Keratinocyte (primary cell): ENCODE results near the gene LTC4S. TPM values are rescaled to one million over a fixed set of nuclear protein-coding genes. Genes with fewer than 3 reads are reported as not detected.

Experiments
- DNase-seq: peaks from one replicate; pipeline ENCODE4 v3.0.0-alpha.2; 2011; ENCODE audit warnings: low read depth, missing footprints, low spot score
- FAIRE-seq: peaks from 2 replicates; lab custom pipeline; 2011; peaks lifted over from hg19 to GRCh38; lab: Jason Lieb, UNC
- H2AFZ ChIP-seq: 2 replicates; pipeline ENCODE4 v1.6.0; 2012; ENCODE audit warnings: low read length, control low read depth, inconsistent platforms; ENCODE audit not compliant: control insufficient read depth
- H3K27ac ChIP-seq: 2 replicates; pipeline ENCODE4 v1.5.1; 2011; ENCODE audit warnings: low read length; ENCODE audit not compliant: control insufficient read depth, insufficient read depth
- H3K27me3 ChIP-seq: 3 replicates; pipeline ENCODE4 v1.6.0; 2011; ENCODE audit warnings: low read length; ENCODE audit not compliant: control insufficient read depth, insufficient read depth; ENCODE audit errors: extremely low read depth
- H3K36me3 ChIP-seq, 2 experiments: 2 replicates in 1 of 2; 3 replicates in 1 of 2; pipeline ENCODE4 v1.5.1; 2011; ENCODE audit warnings: low read length in 2 of 2, mild to moderate bottlenecking in 1 of 2; ENCODE audit not compliant: control insufficient read depth in 2 of 2, insufficient read depth in 2 of 2; ENCODE audit errors: extremely low read depth in 1 of 2
- H3K4me1 ChIP-seq: 3 replicates; pipeline ENCODE4 v1.5.1; 2011; ENCODE audit warnings: low read length; ENCODE audit not compliant: control insufficient read depth, insufficient read depth; ENCODE audit errors: extremely low read depth
- H3K4me2 ChIP-seq: 3 replicates; pipeline ENCODE4 v1.6.0; 2011; ENCODE audit warnings: low read depth, low read length; ENCODE audit not compliant: control insufficient read depth, insufficient read depth; ENCODE audit errors: extremely low read depth
- H3K4me3 ChIP-seq, 3 experiments: fragments of 200-600 bp in 1 of 3; sonication (generic) in 1 of 3; 2 replicates in 2 of 3; 3 replicates in 1 of 3; pipeline ENCODE4 v1.5.1; 2011 to 2016; ENCODE audit warnings: low read length in 3 of 3, mild to moderate bottlenecking in 3 of 3, control low read depth in 2 of 3, inconsistent platforms in 1 of 3, low read depth in 1 of 3, mixed read lengths in 1 of 3, mixed run types in 1 of 3, moderate library complexity in 1 of 3; ENCODE audit not compliant: control insufficient read depth in 2 of 3, insufficient read depth in 2 of 3; ENCODE audit errors: extremely low read depth in 1 of 3
- H3K79me2 ChIP-seq: 2 replicates; pipeline ENCODE4 v1.6.0; 2012; ENCODE audit warnings: low read length; ENCODE audit not compliant: control insufficient read depth, insufficient read depth
- H3K9ac ChIP-seq: 3 replicates; pipeline ENCODE4 v1.6.0; 2011; ENCODE audit warnings: low read length; ENCODE audit not compliant: control insufficient read depth, insufficient read depth; ENCODE audit errors: extremely low read depth
- H3K9me1 ChIP-seq: 3 replicates; pipeline ENCODE4 v1.6.0; 2011; ENCODE audit warnings: low read length; ENCODE audit not compliant: control insufficient read depth, insufficient read depth; ENCODE audit errors: extremely low read depth
- H3K9me3 ChIP-seq: 2 replicates; pipeline ENCODE4 v1.5.1; 2012; ENCODE audit warnings: low read depth, low read length; ENCODE audit not compliant: control insufficient read depth
- H4K20me1 ChIP-seq: 3 replicates; pipeline ENCODE4 v1.6.0; 2011; ENCODE audit warnings: low read length; ENCODE audit not compliant: control insufficient read depth, insufficient read depth; ENCODE audit errors: extremely low read depth
- CTCF ChIP-seq, 3 experiments: IDR thresholded peaks in 1 of 3; conservative IDR thresholded peaks in 1 of 3; optimal IDR thresholded peaks in 1 of 3; 2 replicates in 2 of 3; 3 replicates in 1 of 3; pipeline versions ENCODE3 to v1.5.1; 2011; ENCODE audit warnings: low read length in 3 of 3, mild to moderate bottlenecking in 3 of 3, moderate library complexity in 2 of 3, control low read depth in 1 of 3, inconsistent platforms in 1 of 3; ENCODE audit not compliant: insufficient read depth in 2 of 3; ENCODE audit errors: extremely low read depth in 1 of 3
- EZH2 ChIP-seq: IDR thresholded peaks from one replicate; pipeline ENCODE4 v1.6.1; 2012; ENCODE audit warnings: inconsistent platforms, mild to moderate bottlenecking, low read length, moderate library complexity
- dilution Hi-C: fragments of 300-500 bp; cut with MboI; formaldehyde crosslinking; loops from one replicate; pipeline ENCODE4 v1.7.0; 2020; ENCODE audit warnings: low sequenced_read_pairs; ENCODE audit not compliant: extremely low pct_ligation_motif_present
- polyA plus RNA-seq, 5 experiments: library from polyadenylated mRNA; depleted of rRNA in 3 of 5; stranded (reverse) in 3 of 5; stranded (forward) in 1 of 5; unstranded in 1 of 5; fragments of >200 nt; gene quantifications; 1 replicate in 1 of 5; 2 replicates in 3 of 5; 3 replicates in 1 of 5; pipeline versions ENCODE4 v1.2.1 to v1.2.3, GENCODE V29; 2011 to 2012; ENCODE audit warnings: missing spikeins in 2 of 5, low read depth in 1 of 5, low replicate concordance in 1 of 5

The LTC4S gene
- polyA plus RNA-seq, 1 donor (not counting 4 experiments of a cell fraction or from before 2014, with no cell fraction given), result not detected

DNA sequence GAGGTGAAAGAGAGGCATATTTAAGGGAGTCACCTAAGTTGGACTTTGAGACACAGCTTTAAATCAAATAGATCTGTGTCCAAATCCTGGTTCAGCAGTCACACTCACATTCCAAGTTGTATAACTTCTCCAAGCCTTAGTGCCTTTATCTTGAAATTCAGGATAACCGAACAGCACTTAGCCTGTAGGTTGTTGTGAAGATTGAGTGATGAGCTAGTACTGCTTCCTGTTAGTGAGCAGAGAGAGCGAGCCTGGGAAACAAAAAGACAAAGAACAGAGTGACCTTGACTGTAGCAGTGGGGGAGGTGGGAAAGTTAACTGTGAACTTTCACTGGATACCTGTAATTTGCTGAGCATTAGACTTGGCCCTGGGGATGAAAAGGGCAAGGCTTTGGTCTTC lies 38.8 kb upstream of the LTC4S start:
- Histone ChIP-seq H3K9ac (no peak overlapping the region), H3K4me3 (no peak overlapping the region), H3K79me2 (peaks cover 73% of the 10 kb centered on the region), H3K9me3 (no peaks in the 10 kb centered on the region), H3K27ac (no peak overlapping the region), H3K4me2 (no peak overlapping the region), H3K4me1 (no peaks in the 10 kb centered on the region), H4K20me1 (peaks cover 10% of the 10 kb centered on the region), H2AFZ (no peak overlapping the region), H3K27me3 (no peaks in the 10 kb centered on the region), H3K36me3 (no peaks in the 10 kb centered on the region), H3K9me1 (no peaks in the 10 kb centered on the region)
- dilution Hi-C loops, result no loop called here
- no peak for TF ChIP-seq EZH2
- TF ChIP-seq CTCF (optimal IDR thresholded peaks at IDR 0.05 in 1 of 3, IDR thresholded peaks at IDR 0.05 in 1 of 3, conservative IDR thresholded peaks at IDR 0.05 in 1 of 3; ENCODE audit: extremely low read depth in 1 of 3, insufficient read depth in 2 of 3, low read length in 3 of 3), result no peak
- no peak for FAIRE-seq
- no peak for DNase-seq

- Histone ChIP-seq H3K9me1 (peaks cover 6% of the 10 kb centered on the region), H3K27ac (no peak overlapping the region), H3K9me3 (no peaks in the 10 kb centered on the region), H3K79me2 (peaks cover 61% of the 10 kb centered on the region), H4K20me1 (peaks cover 22% of the 10 kb centered on the region), H3K4me1 (peaks cover 24% of the 10 kb centered on the region), H3K4me2 (no peak overlapping the region), H3K27me3 (no peaks in the 10 kb centered on the region), H3K36me3 (no peaks in the 10 kb centered on the region), H2AFZ (no peak overlapping the region), H3K9ac (no peak overlapping the region), H3K4me3 (no peak overlapping the region)
- TF ChIP-seq CTCF (optimal IDR thresholded peaks at IDR 0.05 in 1 of 3, IDR thresholded peaks at IDR 0.05 in 1 of 3, conservative IDR thresholded peaks at IDR 0.05 in 1 of 3; ENCODE audit: extremely low read depth in 1 of 3, insufficient read depth in 2 of 3, low read length in 3 of 3) (no peak), EZH2 (no peak)
- FAIRE-seq (no peak), DNase-seq (no peak)
- dilution Hi-C loops, result no loop called here
These were observed 34.8 kb upstream of the LTC4S start for GRCh38 chr5:179758955-179759354.
